Endodermal cell (in vitro differentiated cells): ENCODE data around the gene COL4A6. TPM values are rescaled to one million over a fixed set of nuclear protein-coding genes. Genes with fewer than 3 reads are reported as not detected.

ENCODE experiments used
- DNase-seq: peaks from one replicate; pipeline ENCODE4 v3.0.0-alpha.2; 2017
- H3K27ac ChIP-seq: 2 replicates; pipeline ENCODE4 v1.5.1; 2013; ENCODE audit warnings: mild to moderate bottlenecking, low read depth, low read length, moderate library complexity
- H3K27me3 ChIP-seq: 2 replicates; pipeline ENCODE4 v1.6.1; 2013; ENCODE audit warnings: mild to moderate bottlenecking, low read length, moderate library complexity; ENCODE audit not compliant: insufficient read depth, control insufficient read depth, poor library complexity, severe bottlenecking
- H3K36me3 ChIP-seq: 2 replicates; pipeline ENCODE4 v1.7.0; 2013; ENCODE audit warnings: mild to moderate bottlenecking, low read length, moderate library complexity; ENCODE audit not compliant: control insufficient read depth, insufficient read depth
- H3K4me1 ChIP-seq: one replicate; pipeline ENCODE4 v1.7.0; 2013; ENCODE audit warnings: low read length; ENCODE audit not compliant: control insufficient read depth, insufficient read depth
- H3K4me3 ChIP-seq: 2 replicates; pipeline ENCODE4 v1.5.1; 2013; ENCODE audit warnings: mild to moderate bottlenecking, low read length, moderate library complexity
- H3K9ac ChIP-seq: 2 replicates; pipeline ENCODE4 v1.6.1; 2013; ENCODE audit warnings: mild to moderate bottlenecking, low read length, moderate library complexity; ENCODE audit not compliant: poor library complexity, severe bottlenecking; ENCODE audit errors: extremely low read depth
- H3K9me3 ChIP-seq: 2 replicates; pipeline ENCODE4 v1.6.1; 2013; ENCODE audit warnings: mild to moderate bottlenecking, low read length, moderate library complexity; ENCODE audit not compliant: control insufficient read depth
- H3K27ac Mint-ChIP-seq: 2 replicates; pipeline ENCODE4 v1.8.0; 2020; ENCODE audit warnings: mixed read lengths
- H3K27me3 Mint-ChIP-seq: 2 replicates; pipeline ENCODE4 v1.8.0; 2021; ENCODE audit warnings: mild to moderate bottlenecking, mixed read lengths; ENCODE audit not compliant: insufficient read depth
- H3K36me3 Mint-ChIP-seq: 2 replicates; pipeline ENCODE4 v1.8.0; 2020; ENCODE audit warnings: low read depth, mixed read lengths
- H3K4me1 Mint-ChIP-seq: 2 replicates; pipeline ENCODE4 v1.8.0; 2020; ENCODE audit warnings: mixed read lengths
- H3K4me3 Mint-ChIP-seq: 2 replicates; pipeline ENCODE4 v1.8.0; 2020; ENCODE audit warnings: mild to moderate bottlenecking, moderate library complexity, mixed read lengths
- H3K9me3 Mint-ChIP-seq: 2 replicates; pipeline ENCODE4 v1.8.0; 2020; ENCODE audit warnings: mild to moderate bottlenecking, mixed read lengths
- WGBS, 2 experiments: methylation state at CpG; one replicate each; pipeline versions ENCODE4 v1.1.5 to v1.1.7; 2013; ENCODE audit warnings: missing lambda C conversion rate in 2 of 2, mixed read lengths in 1 of 2; ENCODE audit not compliant: insufficient coverage in 1 of 2, insufficient read length in 1 of 2; 5-methylcytosine and 5-hydroxymethylcytosine counted together
- total RNA-seq, 2 donors: library from RNA; stranded (reverse); fragmentation: NEBNext Ultra II Directional in 1 of 2; extraction: Animal tissue kit (Norgen Biotek cat#: 25700) in 1 of 2; gene quantifications; 2 replicates in 1 of 2; 3 replicates in 1 of 2; pipeline ENCODE4 v1.2.1, GENCODE V29; 2021
- TF ChIP-seq, protein P1 (sequence below): fragments of 200-600 bp; sonication (generic); conservative IDR thresholded peaks from 2 replicates; pipeline ENCODE4 v1.5.0; 2021; ENCODE audit warnings: antibody characterized with exemption, mild to moderate bottlenecking

COL4A6 gene
- total RNA-seq, 2 donors from 2014 or later = 205 to 338 TPM

DNA sequence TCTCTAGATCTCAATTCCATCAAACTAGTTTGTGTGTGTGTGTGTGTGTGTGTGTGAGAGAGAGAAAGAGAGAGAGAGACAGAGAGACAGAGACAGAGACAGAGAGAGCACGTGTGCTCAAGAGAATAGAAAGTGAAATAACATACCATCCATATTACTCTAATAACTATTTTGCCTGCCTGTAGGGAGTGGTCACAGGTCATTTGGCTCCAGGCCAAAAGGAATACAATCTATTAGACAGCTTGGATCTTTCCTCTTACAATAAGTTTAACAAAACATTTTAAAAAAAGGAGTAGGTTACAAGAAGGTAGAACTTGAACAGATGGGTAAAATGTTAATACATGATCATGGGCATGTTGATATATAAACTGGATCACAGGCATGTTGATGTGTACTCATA is 76.2 kb downstream of the COL4A6 start:
- no peaks in the 10 kb centered on the region for H3K9me3 Mint-ChIP-seq
- no peak overlapping the region for H3K27ac Mint-ChIP-seq
- Histone ChIP-seq H3K27ac (no peak overlapping the region), H3K9me3 (no peaks in the 10 kb centered on the region), H3K4me3 (no peak overlapping the region), H3K36me3 (no peaks in the 10 kb centered on the region), H3K4me1 (no peaks in the 10 kb centered on the region), H3K9ac (no peak overlapping the region), H3K27me3 (no peaks in the 10 kb centered on the region)
- no CpG with 5 or more reads among the region's 1 CpG for WGBS, 2 experiments
- DNase-seq = no peak
- no peak overlapping the region for H3K4me3 Mint-ChIP-seq
- TF ChIP-seq, protein P1, sequence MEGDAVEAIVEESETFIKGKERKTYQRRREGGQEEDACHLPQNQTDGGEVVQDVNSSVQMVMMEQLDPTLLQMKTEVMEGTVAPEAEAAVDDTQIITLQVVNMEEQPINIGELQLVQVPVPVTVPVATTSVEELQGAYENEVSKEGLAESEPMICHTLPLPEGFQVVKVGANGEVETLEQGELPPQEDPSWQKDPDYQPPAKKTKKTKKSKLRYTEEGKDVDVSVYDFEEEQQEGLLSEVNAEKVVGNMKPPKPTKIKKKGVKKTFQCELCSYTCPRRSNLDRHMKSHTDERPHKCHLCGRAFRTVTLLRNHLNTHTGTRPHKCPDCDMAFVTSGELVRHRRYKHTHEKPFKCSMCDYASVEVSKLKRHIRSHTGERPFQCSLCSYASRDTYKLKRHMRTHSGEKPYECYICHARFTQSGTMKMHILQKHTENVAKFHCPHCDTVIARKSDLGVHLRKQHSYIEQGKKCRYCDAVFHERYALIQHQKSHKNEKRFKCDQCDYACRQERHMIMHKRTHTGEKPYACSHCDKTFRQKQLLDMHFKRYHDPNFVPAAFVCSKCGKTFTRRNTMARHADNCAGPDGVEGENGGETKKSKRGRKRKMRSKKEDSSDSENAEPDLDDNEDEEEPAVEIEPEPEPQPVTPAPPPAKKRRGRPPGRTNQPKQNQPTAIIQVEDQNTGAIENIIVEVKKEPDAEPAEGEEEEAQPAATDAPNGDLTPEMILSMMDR = no peak
- H3K36me3 Mint-ChIP-seq = peaks cover 18% of the 10 kb centered on the region
- peaks cover 54% of the 10 kb centered on the region for H3K4me1 Mint-ChIP-seq
- H3K27me3 Mint-ChIP-seq = no peaks in the 10 kb centered on the region

- Mint-ChIP-seq H3K4me1 (peaks cover 56% of the 10 kb centered on the region), H3K27ac (no peak overlapping the region), H3K36me3 (peaks cover 14% of the 10 kb centered on the region), H3K9me3 (no peaks in the 10 kb centered on the region), H3K4me3 (no peak overlapping the region), H3K27me3 (no peaks in the 10 kb centered on the region)
- Histone ChIP-seq H3K36me3 (no peaks in the 10 kb centered on the region), H3K9ac (no peak overlapping the region), H3K4me1 (no peaks in the 10 kb centered on the region), H3K27ac (no peak overlapping the region), H3K27me3 (no peaks in the 10 kb centered on the region), H3K4me3 (no peak overlapping the region), H3K9me3 (no peaks in the 10 kb centered on the region)
- no peak for DNase-seq
- 100% methylated on average over 2 of the region's 2 CpGs; no CpG with 5 or more reads in 1 of the 2 experiments for WGBS, 2 experiments
- TF ChIP-seq, protein P1 = no peak
Measured at GRCh38 chrX:108361316-108361715, 76.9 kb downstream of the COL4A6 start.

- Mint-ChIP-seq H3K4me3 (no peak overlapping the region), H3K4me1 (peaks cover 61% of the 10 kb centered on the region), H3K27me3 (no peaks in the 10 kb centered on the region), H3K9me3 (no peaks in the 10 kb centered on the region), H3K27ac (no peak overlapping the region), H3K36me3 (peaks cover 13% of the 10 kb centered on the region)
- no peaks in the 10 kb centered on the region for H3K27me3 ChIP-seq
- TF ChIP-seq, protein P1 = no peak
- no peak overlapping the region for H3K27ac ChIP-seq
- no peak overlapping the region for H3K9ac ChIP-seq
- H3K4me3 ChIP-seq = no peak overlapping the region
- no peaks in the 10 kb centered on the region for H3K9me3 ChIP-seq
- no peak for DNase-seq
- H3K4me1 ChIP-seq = no peaks in the 10 kb centered on the region
- no peaks in the 10 kb centered on the region for H3K36me3 ChIP-seq
- WGBS, 2 experiments = 86% methylated on average over 4 of the region's 4 CpGs; no CpG with 5 or more reads in 1 of the 2 experiments
Measured at GRCh38 chrX:108359806-108360602, 78.2 kb downstream of the COL4A6 start.
